Measurements from ENCODE around the gene CXCL10.
A peak's percentile ranks its signal among the peaks of the same experiment; 100 is the strongest.
"Not testable (repeated sequence)": the region's sequence is repeated elsewhere in the genome, so short reads cannot be mapped to it uniquely, and the experiment has no call there.

The CXCL10 gene

GRCh38 chr4:76023389-76023788 is at the start of gene CXCL10:
Gene CXCL10, minus strand, starts transcription at chr4:76023497. Its CDS starts 66 bp downstream, at chr4:76023431.
- no peak for DNase-seq

- no peak for DNase-seq
Measured at GRCh38 chr4:76072760-76073159, 49.5 kb upstream of the CXCL10 start.

GRCh38 chr4:76067652-76068286 is 44.5 kb upstream of the CXCL10 start:
- peak; percentile 45 for DNase-seq

GRCh38 chr4:76066546-76066945 is 43.2 kb upstream of the CXCL10 start:
- no peak for DNase-seq

- DNase-seq = no peak
Measured at GRCh38 chr4:76061982-76062381, 38.7 kb upstream of the CXCL10 start.

GRCh38 chr4:76061421-76061820 is 38.1 kb upstream of the CXCL10 start:
- DNase-seq = no peak

GRCh38 chr4:76060506-76060905 is 37.2 kb upstream of the CXCL10 start:
- no peak for DNase-seq

- no peak for DNase-seq
Measured at GRCh38 chr4:76059750-76060149, 36.5 kb upstream of the CXCL10 start.

- DNase-seq = no peak
Measured at GRCh38 chr4:76058888-76059426, 35.7 kb upstream of the CXCL10 start.

GRCh38 chr4:76058302-76058701 is 35.0 kb upstream of the CXCL10 start:
- DNase-seq = no peak

- no peak for DNase-seq
Measured at GRCh38 chr4:76055421-76055820, 32.1 kb upstream of the CXCL10 start.

GRCh38 chr4:76055016-76055415 is 31.7 kb upstream of the CXCL10 start:
- DNase-seq = no peak

GRCh38 chr4:76053730-76054129 is 30.4 kb upstream of the CXCL10 start:
- DNase-seq = no peak

GRCh38 chr4:76050560-76051050 is 27.3 kb upstream of the CXCL10 start:
- DNase-seq = not testable (repeated sequence)

GRCh38 chr4:76049860-76050416 is 26.6 kb upstream of the CXCL10 start:
- DNase-seq = not testable (repeated sequence)

- not testable (repeated sequence) for DNase-seq
Measured at GRCh38 chr4:76044686-76045085, 21.4 kb upstream of the CXCL10 start.

GRCh38 chr4:76043306-76043705 is 20.0 kb upstream of the CXCL10 start:
- DNase-seq = not testable (repeated sequence)

- DNase-seq = not testable (repeated sequence)
Measured at GRCh38 chr4:76042241-76042998, 19.1 kb upstream of the CXCL10 start.

GRCh38 chr4:76036855-76037254 is 13.6 kb upstream of the CXCL10 start:
- DNase-seq = no peak

- DNase-seq = no peak
Measured at GRCh38 chr4:76035799-76036380, 12.6 kb upstream of the CXCL10 start, which contains the start of gene CXCL11. Gene CXCL11, minus strand, starts transcription at chr4:76036070. Its CDS starts 83 bp downstream, at chr4:76035987.

GRCh38 chr4:76035141-76035540 is 11.8 kb upstream of the CXCL10 start:
- no peak for DNase-seq

GRCh38 chr4:76029300-76029699 is 6.0 kb upstream of the CXCL10 start:
- DNase-seq = no peak

- no peak for DNase-seq
Measured at GRCh38 chr4:76028350-76028765, 5.1 kb upstream of the CXCL10 start.
